DMS153 treated with DMSO at 0.1 percent for 48 hours (cell line): Measurements from ENCODE around the gene YKT6.
A peak's percentile ranks its signal among the peaks of the same experiment; 100 is the strongest.

Experiments
- DNase-seq: peaks from one replicate; lab custom pipeline; 2025; ENCODE audit not compliant: unreplicated experiment; lab: John Stamatoyannopoulos, UW

The YKT6 gene

DNA sequence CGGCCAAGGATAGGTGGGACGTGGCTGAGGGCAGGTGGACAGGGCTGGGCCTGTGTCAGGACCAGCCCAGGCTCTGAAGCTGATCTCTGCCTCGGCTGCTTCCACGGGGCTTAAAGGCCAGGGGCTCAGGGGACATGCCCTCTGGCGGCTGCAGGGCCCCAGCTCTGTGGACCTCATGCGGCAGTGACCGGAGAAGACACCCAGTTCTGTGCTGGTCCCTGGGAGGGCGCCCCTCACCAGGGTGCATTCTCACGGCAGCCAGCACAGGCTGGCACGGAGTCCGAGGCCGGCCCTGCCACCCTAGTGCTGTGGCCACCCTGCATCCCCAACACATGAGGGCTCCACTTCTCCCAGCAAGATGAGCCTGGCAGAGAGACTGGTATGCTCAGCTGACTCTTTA, 30.3 kb downstream of the YKT6 start:
- no peak for DNase-seq

DNA sequence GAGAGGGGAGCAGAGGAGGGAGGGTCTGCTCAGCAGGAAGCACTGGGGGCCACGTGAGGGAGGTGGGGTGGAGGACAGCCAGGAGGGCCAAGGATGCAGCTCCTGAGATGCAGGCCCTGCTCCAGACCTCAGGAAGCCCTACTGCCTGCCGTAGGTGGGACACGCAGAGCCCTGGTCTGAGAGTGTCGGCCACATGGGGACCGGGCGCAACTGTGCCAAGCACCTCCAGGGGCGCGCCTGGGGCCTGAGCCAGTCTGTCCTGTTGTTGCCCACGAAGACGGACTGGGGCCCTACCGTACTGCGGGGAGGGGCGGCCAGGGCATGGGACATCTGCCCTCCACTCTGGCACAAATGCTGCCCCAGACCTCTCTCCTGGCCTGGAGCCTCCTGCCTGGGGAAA, 31.6 kb downstream of the YKT6 start:
- no peak for DNase-seq

DNA sequence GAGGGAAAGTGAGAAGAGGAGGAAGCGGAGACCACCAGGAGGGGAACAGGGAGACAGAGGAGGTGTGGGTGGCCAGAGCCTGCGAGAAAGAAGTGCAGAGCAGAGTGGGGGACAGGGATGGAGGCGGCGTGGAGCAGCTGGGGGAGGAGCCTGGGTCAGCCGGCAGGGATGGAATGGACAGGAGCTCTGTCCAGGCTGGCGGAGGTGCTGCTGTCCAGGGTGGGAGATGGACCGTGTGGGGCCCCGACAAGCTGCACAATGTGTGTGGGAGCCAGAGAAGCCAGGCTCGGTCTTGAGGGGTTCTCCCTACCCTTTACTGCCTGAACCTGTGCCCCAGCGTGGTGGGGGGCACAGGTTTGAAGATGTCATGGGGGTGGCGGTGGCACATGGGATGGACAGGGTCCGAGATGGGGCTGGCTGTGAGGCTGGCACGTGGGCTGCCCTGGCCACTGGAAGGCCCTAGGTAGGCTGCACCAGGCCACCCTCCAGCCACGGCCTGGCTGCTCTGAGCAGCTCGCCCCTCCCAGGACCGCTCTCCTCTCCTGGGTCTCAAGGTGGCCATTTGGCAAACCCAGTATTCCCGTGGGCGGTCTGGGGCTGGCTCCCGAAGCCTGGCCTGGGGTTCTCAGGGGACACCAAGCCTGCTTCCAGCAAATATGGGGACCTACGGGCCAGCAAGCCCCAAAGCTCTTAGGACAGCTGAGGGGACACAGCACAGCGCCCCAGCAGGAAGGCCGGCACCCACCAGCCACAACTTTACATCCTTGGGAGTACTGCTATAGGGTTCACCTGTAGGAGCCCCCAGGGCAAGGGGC, 32.3 kb downstream of the YKT6 start:
- DNase-seq = no peak

DNA sequence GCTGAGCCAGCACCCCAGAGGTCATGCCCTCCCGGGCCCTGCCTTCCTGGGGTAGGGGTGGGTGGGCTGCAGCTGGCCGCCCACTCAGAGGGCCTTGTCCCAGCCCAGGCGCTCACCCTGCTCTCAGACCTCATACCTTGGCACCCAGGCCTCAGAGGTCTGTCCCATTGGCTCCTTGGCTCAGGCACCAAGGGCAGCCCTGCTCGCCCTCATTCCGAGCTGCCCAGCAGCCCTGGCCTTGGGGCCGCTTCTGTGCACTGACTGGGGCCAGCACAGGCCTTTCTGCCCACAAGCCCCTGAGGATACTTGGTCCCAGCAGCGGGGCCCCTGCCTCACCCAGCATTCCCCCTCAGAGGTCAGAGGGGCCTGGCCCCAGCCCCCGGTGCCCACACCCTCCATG, 34.3 kb downstream of the YKT6 start:
- DNase-seq = no peak

DNA sequence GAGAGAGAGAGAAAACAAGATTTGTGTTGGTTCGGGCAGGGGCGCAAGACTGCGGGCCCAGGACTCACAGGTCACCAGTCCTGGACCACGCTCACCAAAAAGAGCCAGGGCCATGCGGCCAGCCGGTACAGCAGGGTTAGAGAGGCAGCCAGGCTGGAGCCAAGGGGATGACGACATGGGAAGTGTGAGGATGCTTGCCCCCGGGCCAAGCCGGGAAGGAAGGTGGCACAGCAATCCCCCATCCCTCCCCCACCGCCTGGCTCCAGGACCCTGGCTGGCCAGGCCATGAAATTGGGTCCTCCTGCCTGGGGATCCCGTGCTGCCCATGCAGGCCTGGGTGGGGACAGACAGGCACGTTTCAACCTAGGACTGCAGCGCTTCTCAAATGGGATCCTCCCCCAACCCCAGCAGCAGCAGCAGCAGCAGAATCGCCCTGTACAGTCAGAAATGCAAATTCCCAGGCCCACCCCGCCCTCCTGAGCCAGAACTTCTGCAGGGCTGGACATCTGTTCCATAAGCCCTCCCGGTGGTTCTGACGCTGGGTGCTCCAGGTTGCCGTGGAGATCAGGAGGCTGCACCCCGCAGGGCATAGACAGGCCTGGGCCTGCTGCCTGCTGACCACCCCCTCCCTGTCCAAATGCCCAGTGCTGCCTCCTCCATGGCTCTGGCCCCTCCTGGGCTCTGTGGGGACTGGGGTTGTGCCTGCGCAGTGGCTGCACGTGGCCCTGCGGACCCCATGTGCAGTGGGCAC, 35.0 kb downstream of the YKT6 start:
- no peak for DNase-seq

DNA sequence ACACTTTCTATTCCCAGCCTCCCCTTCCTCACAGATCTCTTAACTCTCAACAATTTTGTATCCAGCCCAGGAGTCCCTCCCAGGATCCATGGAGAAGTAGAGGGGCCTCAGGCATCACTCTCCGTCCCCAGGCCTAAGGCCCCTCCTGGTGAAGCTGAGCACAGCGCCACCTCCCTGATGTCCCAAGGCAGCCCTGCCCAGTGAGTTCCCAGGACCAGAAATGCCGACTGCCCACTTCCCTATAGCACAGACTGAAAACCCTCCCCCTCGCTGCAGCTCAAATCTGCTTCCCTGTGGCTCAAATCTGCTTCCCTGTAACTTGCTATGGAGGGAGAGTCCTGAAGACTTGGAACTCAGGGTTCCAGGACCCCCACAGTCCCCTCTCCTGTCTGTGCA, 35.6 kb downstream of the YKT6 start:
- DNase-seq = no peak

DNA sequence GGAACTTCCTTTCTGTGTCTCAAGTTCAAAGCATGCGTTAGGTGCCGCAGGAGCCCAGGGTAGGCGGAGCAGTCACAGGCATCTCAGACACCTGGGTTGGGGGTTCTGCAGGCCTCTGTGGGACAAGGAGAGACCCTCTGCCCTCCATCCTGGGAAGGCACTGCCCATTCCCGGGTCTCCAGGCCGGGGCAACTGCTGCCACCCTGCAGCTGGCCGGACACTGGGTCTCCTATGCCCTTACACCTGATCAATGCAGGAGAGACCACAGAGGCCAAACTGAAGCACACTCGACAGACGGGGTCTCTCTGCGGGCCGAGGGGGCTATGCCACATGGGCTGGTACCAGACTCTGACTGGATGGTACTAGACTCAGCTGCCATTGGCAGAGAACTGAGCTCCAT, 36.9 kb downstream of the YKT6 start:
- no peak for DNase-seq

DNA sequence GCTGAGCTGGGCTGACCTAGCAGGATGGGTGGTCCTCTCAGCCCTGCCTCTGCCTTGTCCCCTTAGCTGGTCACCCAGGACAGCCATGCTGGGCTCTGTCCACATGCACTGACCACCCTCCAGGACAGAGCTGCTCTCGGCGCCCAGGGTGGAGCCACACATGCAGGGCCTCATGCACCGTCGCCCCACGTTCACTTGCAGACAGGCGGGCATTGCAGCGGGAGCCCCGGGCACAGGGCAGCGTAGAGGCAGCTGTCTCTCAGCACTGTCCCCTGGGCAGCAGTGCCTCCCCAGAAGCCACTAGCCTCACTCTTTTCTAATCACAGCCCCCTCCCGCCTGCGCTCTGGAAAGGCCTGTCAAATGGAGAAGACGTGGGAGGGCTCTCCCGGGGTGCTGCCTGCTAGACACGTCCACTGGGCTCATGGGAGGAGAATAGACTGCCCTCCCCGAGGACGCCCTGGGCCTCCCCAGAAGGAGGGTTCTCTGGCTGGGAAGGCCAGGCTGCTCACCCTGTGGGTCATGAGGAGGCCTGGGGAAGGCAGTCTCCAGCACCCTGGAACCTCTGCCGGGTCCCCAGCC, 37.4 kb downstream of the YKT6 start:
- DNase-seq = no peak

DNA sequence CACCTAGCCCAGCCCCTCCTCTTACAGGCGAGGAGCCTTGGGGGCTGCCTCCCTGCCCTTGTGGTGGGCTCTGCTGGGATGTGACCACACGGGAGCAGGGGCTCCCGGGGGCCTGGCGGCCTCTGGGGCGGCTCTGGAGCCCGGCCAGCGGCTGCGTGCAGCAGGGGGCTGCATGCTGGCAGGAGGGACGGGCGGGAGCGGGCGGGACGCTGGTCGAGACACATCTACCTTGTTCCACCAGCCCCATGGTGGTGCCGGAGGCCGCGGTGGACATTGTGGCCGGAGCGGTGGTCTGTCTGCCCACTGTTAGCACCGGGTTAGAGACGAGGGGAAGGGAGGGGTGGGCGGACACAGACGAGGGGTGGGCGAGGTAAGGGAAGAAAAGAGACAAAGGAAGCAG, 38.6 kb downstream of the YKT6 start:
- no peak for DNase-seq

DNA sequence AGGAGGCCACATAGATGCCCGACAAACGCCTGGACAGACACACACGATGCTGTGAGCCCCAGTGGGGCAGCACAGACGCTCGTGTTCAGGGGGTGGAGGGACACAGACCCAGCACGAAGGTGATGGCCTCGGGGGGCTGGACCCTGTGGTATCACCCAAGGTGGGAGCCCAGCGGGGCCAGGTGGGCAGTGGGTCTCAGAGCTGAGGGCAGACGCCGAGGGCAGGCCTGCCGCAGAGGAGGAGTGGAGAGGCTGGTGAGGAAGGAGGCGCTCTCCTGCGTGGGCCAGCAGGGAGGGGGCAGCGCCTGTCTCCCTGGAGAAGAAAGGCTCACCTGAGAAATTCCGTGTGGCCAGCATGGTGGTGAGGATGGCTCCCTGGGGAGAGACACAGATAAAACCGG, 39.6 kb downstream of the YKT6 start:
- DNase-seq = no peak

DNA sequence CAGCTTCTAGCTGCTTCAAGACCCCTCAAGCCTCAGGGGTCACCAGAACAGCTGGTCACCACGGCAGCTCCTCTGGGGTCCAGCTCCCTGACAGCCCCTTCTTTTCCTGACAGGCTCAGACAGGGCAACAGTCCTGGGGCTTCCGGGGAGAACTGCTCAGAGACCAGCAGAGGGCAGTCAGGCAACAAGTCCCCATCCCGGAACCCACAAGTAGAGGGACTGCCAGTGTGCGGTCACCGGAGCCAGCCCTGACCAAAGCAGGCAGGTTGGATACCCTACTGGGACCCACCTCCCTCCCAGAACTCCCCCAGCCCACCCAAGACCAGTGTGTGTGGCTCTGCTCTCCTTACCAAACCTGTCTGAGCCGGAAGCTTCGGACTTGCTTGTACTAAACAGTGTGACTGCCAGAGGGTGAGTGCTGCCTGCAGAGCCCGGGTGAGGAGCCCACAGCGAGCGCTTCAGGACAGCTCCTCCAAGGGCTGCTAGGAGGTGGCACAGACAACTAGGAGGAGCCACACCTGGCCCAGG, 40.3 kb downstream of the YKT6 start:
- DNase-seq = peak; percentile 81

DNA sequence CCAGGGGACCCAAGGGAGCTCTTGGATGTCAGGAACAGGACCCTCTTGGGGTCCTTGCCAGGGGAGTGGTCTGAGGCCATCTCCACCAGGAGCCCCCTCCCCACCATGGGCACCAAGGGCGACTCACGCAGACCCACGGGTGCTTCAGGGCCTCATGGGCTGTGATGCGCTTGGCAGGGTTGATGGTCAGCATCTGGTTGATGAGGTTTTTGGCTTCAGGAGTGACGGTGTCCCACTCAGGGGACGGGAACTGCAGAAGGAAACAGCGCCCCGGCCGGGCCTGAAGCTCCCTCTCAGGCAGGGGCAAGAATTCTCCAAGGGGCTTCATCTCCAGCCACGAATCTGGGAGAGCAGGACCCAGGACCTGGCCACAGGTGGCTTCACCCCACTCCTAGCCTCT, 41.3 kb downstream of the YKT6 start:
- no peak for DNase-seq

DNA sequence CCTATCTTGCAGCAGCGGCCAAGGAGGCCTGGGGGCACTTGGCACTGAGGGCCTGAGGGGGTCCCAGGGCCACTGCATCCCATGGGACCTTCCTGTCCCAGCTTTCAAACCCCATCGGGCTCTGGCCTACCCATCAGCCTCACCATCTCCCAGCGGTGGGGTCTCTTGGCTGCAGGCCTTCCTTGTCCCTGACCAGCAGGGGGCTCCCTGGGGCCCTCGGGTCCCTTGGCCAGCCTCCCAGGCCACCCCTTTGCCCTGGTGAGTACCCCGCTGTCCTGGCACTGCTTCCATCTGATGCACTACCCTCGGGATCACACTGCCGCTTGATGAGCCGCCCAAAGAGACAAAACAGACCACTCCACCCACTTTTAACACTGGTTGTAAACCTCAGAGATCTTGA, 43.5 kb downstream of the YKT6 start:
- DNase-seq = no peak

DNA sequence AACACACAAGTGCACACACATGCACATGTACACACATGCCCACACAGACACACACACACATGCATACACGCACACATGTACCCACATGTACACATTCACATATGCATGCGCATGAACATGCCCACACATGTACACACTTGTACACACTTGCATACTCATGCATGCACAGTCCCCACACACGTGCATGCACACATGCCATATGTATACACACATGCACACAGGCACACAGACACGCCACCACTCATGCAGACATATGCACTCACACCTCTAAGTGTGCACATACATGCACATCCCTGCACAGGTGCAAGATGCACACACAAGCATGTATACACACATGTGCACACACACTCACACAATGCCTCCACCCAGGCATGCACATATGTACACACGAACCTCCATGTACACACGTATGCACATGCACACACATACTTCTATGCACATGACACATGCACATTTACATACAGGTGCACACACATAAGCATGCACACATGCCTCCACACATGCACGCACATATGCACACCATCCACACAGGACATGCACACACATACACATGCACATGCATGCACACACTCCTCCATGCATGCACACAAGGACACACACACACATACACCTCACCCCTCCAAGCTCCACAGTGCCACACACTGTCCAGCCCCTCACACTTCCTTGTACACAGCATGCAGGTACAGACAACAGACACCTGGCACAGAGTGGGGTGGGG, 45.8 kb downstream of the YKT6 start:
- DNase-seq = no peak

DNA sequence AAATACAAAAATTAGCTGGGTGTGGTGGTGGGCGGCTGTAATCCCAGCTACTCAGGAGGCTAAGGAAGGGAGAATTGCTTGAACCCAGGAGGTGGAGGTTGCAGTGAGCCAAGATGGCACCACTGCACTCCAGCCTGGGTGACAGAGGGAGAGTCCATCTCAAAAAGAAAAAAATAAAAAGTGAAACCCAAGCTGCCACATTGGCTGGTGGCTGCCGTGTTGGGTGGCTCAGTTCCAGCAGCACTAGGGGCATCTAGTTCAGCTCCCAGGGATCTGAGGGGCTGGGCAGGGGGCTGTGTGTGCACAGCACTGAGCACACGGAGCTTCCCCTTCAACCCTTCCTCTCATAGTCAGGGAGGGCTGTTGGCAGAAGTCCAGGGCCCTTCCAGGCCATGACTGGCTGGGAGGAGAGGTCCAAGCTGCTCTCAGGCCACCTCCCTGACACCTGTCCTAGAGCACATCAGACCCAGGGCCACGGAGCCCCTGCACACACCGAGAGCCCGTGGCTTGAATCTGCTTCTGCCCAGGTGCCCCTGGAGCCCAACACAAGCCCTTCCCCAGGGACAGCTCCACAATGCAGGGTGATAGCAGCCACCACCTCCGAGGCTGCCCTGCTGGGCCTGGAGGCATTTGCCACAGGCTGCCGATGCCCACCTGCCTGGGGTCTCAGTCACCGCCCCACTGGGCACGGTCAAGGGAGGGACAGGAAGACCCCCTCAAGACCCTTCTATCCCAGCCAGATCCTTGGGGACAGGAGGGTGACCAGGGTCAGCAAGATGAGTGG, 47.3 kb downstream of the YKT6 start:
- no peak for DNase-seq

DNA sequence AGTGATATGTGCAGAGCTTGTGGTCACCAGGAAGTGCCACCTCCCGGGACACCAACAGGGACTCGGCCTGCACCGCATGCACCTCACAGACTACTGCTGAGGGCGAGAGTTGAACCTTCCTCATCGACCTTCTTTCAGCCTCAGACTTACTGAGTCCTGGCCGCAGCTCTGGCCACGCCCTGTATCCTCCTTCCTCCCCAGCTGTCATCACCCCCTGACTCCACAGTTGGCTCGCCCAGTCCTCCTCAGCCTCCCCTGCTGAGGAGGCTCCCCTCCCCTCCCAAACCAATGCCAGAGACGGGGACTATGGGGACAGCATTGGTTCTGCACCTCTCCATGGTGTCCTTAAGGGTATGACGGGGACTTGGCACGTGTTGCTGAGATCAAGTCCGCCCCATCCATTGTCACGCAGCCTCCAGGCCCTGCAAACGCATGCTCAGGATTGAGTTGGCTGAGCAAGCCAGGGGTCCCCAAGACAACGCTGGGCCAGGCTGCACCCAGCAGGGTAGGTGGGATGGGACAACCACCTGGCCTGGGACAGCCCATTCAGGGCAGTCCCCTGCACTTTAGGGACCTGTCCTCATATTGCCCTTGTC, 49.0 kb downstream of the YKT6 start:
- no peak for DNase-seq

DNA sequence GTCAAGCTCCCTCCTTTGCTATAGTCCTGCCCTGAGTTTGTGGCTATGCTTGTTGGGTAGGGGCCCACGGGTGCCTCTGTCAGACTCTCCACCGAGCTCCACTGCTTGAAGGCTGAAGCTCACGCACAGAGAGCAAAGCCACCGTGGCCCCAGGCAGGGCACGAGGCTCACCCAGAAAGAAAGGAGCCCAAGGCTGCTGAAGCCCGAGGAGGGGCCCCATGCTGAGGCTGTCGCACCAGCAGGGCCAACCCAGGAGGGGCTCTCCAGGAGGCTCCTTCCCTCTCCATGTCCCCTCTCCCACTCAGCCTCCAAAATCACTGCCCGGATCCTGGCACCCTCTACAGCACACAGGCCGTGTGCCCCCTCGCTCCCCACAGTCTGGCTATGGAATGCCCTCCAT, 50.5 kb downstream of the YKT6 start:
- DNase-seq = no peak

DNA sequence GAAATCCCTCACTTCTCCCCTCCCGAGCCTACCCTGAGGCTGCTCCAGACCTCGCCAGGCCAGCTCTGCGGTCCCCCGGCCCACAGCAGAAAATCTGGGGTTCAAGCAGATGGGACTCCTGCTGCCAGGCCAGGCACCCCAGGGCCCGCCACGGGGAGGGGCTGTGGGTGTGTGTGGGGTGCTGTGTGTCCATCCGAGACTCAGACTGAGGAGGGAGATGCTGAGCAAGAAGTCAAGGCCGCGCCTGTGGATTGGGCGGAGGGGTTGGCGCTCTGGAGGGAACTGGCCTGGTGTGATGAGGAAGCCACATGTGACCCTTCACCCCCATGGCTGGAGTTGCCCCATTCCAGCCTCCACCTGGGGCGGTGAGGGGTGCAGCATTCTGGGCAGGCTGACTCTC, 51.1 kb downstream of the YKT6 start:
- no peak for DNase-seq

DNA sequence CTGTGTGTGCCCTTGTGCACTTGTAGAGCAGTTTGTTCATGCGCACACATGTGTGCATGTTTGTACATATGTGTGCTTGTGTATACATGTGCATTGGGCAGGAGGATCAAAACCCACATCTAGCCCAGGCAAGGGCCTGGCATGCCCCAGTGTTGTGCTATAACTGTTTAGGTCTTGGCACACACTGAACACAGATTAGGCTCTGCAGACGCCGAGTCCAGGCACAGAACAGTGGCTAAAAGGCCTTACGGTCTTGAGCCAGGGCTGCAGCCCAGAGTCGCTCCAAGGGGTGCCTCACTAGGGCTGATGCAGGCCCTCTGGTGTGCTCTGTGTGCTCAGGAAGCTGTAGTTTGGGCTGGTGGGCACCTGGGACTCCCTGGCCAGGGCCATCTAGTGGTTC, 55.7 kb downstream of the YKT6 start:
- DNase-seq = no peak

DNA sequence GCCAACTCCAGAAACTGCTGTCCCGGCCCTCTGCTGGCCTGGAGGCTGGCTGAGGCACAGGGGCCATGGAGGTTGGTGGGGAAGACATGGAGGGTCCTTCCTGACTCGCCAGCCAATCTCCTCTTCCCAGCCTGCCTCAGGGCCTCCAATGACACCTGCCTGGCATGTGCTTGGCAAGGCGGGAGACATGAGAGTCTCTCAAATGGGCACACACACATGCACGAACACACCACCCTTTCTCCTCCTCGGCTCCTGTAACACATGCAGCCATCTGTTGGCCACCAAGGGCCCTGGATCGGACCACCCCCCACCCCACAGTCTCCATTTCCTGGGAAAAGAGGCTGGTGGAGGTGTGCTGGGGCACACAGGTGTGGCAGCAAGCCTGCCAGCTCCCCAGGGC, 56.4 kb downstream of the YKT6 start:
- DNase-seq = no peak
